Esophagus squamous epithelium (tissue), 4 donors: Measurements from ENCODE around the gene EI24.

ENCODE experiments used
- CTCF ChIP-seq, 6 experiments: fragments of 450-650 bp in 4 of 6; fragments of 200-600 bp in 2 of 6; sonication (generic) in 2 of 6; IDR thresholded peaks; one replicate each; pipeline ENCODE4 v1.5.1; 2016 to 2019; ENCODE audit warnings: antibody characterized with exemption in 6 of 6, mild to moderate bottlenecking in 4 of 6, moderate library complexity in 4 of 6
- POLR2A ChIP-seq, 4 donors: fragments of 450-650 bp; IDR thresholded peaks; one replicate each; pipeline ENCODE4 v1.6.1; 2017; ENCODE audit warnings: antibody characterized with exemption in 4 of 4, mild to moderate bottlenecking in 4 of 4, moderate library complexity in 3 of 4

- TF ChIP-seq POLR2A (IDR thresholded peaks at IDR 0.05) (no peak), CTCF (IDR thresholded peaks at IDR 0.05) (no peak)
Observed at GRCh38 chr11:125569915-125570621, 791 bp downstream of the EI24 start.
